HepG2 (cell line): Measurements from ENCODE around the gene NDRG3. TPM values are rescaled to one million over a fixed set of nuclear protein-coding genes. Genes with fewer than 3 reads are reported as not detected.

Experiments
- CC2D1A ChIP-seq: sonication (generic); formaldehyde crosslinking; IDR thresholded peaks from 2 replicates; pipeline ENCODE4 v1.8.1; 2023; ENCODE audit warnings: mild to moderate bottlenecking, missing genetic modification reagents
- CENPX ChIP-seq: sonication (generic); formaldehyde crosslinking; IDR thresholded peaks from 2 replicates; pipeline ENCODE4 v1.9.0; 2021; ENCODE audit warnings: mild to moderate bottlenecking, missing genetic modification reagents, moderate library complexity
- CREB3 ChIP-seq: sonication (generic); formaldehyde crosslinking; IDR thresholded peaks from 2 replicates; pipeline ENCODE4 v1.5.0; 2020; ENCODE audit warnings: missing genetic modification reagents
- DNMT1 ChIP-seq: sonication (generic); formaldehyde crosslinking; IDR thresholded peaks from 2 replicates; pipeline ENCODE4 v1.5.1; 2020; ENCODE audit warnings: mild to moderate bottlenecking, missing genetic modification reagents
- EHMT2 ChIP-seq: fragments of 200-600 bp; sonication (generic); IDR thresholded peaks from 2 replicates; pipeline ENCODE4 v1.7.0; 2017; ENCODE audit warnings: antibody characterized with exemption, low read depth, low read length, borderline replicate concordance
- FOXA3 ChIP-seq: IDR thresholded peaks from 2 replicates; pipeline ENCODE4 v1.6.1; 2016; ENCODE audit warnings: missing genetic modification reagents, missing compliant biosample characterization
- GLMP ChIP-seq: sonication (generic); formaldehyde crosslinking; IDR thresholded peaks from 2 replicates; pipeline ENCODE4 v1.9.0; 2021; ENCODE audit warnings: missing genetic modification reagents, mild to moderate bottlenecking, borderline replicate concordance
- HDAC2 ChIP-seq: sonication (generic); formaldehyde crosslinking; IDR thresholded peaks from 2 replicates; pipeline ENCODE4 v1.4.0; 2020; ENCODE audit warnings: missing genetic modification reagents
- HIVEP1 ChIP-seq: sonication (generic); formaldehyde crosslinking; IDR thresholded peaks from 2 replicates; pipeline ENCODE4 v1.4.0; 2020; ENCODE audit warnings: mild to moderate bottlenecking, missing genetic modification reagents
- HNF4A ChIP-seq: sonication (generic); formaldehyde crosslinking; IDR thresholded peaks from 2 replicates; pipeline ENCODE4 v1.4.0; 2020; ENCODE audit warnings: missing genetic modification reagents
- KDM5A ChIP-seq: fragments of 200-600 bp; sonication (generic); IDR thresholded peaks from 2 replicates; pipeline ENCODE4 v1.7.0; 2018; ENCODE audit warnings: antibody characterized with exemption, mild to moderate bottlenecking, low read length, borderline replicate concordance
- MED1 ChIP-seq: sonication (generic); formaldehyde crosslinking; IDR thresholded peaks from 2 replicates; pipeline ENCODE4 v1.4.0; 2020; ENCODE audit warnings: missing genetic modification reagents
- MEIS2 ChIP-seq: sonication (generic); formaldehyde crosslinking; IDR thresholded peaks from 2 replicates; pipeline ENCODE4 v1.9.0; 2021; ENCODE audit warnings: mild to moderate bottlenecking, missing genetic modification reagents
- NFKBIZ ChIP-seq: IDR thresholded peaks from 2 replicates; pipeline ENCODE4 v1.6.1; 2018; ENCODE audit warnings: missing genetic modification reagents, missing compliant biosample characterization
- NKX3-1 ChIP-seq: sonication (generic); formaldehyde crosslinking; IDR thresholded peaks from 2 replicates; pipeline ENCODE4 v1.5.0; 2020; ENCODE audit warnings: missing genetic modification reagents
- SOX6 ChIP-seq, 2 experiments: fragments of 450-650 bp in 1 of 2; sonication (generic) in 1 of 2; formaldehyde crosslinking in 1 of 2; IDR thresholded peaks; 2 replicates each; pipeline versions ENCODE4 v1.4.0 to v1.6.1; 2017 to 2020; ENCODE audit warnings: antibody characterized with exemption in 1 of 2, mild to moderate bottlenecking in 1 of 2, missing genetic modification reagents in 1 of 2
- TARDBP ChIP-seq: sonication (generic); formaldehyde crosslinking; IDR thresholded peaks from 2 replicates; pipeline ENCODE4 v1.8.0; 2022; ENCODE audit warnings: mild to moderate bottlenecking, missing genetic modification reagents
- TRAFD1 ChIP-seq: sonication (generic); formaldehyde crosslinking; IDR thresholded peaks from 2 replicates; pipeline ENCODE4 v1.5.1; 2020; ENCODE audit warnings: missing genetic modification reagents, mild to moderate bottlenecking, borderline replicate concordance
- ZBTB39 ChIP-seq: sonication (generic); formaldehyde crosslinking; IDR thresholded peaks from 2 replicates; pipeline ENCODE4 v1.5.0; 2020; ENCODE audit warnings: missing genetic modification reagents
- ZFP36L1 ChIP-seq: sonication (generic); formaldehyde crosslinking; IDR thresholded peaks from 2 replicates; pipeline ENCODE4 v1.8.0; 2022; ENCODE audit warnings: mild to moderate bottlenecking, missing genetic modification reagents, moderate library complexity
- ZFP82 ChIP-seq: sonication (generic); formaldehyde crosslinking; IDR thresholded peaks from 2 replicates; pipeline ENCODE4 v1.5.1; 2020; ENCODE audit warnings: mild to moderate bottlenecking, missing genetic modification reagents, borderline replicate concordance
- ZNF354B ChIP-seq: sonication (generic); formaldehyde crosslinking; IDR thresholded peaks from 2 replicates; pipeline ENCODE4 v1.8.0; 2022; ENCODE audit warnings: mild to moderate bottlenecking, missing genetic modification reagents
- ZNF576 ChIP-seq: sonication (generic); formaldehyde crosslinking; IDR thresholded peaks from 2 replicates; pipeline ENCODE4 v1.4.0; 2020; ENCODE audit warnings: mild to moderate bottlenecking, missing genetic modification reagents
- polyA plus RNA-seq, 8 experiments: library from polyadenylated mRNA; depleted of rRNA in 3 of 8; stranded (reverse) in 7 of 8; unstranded in 1 of 8; fragments of >200 nt; fragmentation: Illumina TruSeq in 4 of 8; extraction: Trizol in 4 of 8; gene quantifications; 2 replicates each; pipeline versions ENCODE4 v1.2.1 to v1.2.3, GENCODE V29; 2011 to 2016; ENCODE audit warnings: low read depth in 4 of 8, missing spikeins in 1 of 8, mixed read lengths in 1 of 8; ENCODE audit not compliant: insufficient read depth in 1 of 8
- total RNA-seq, 5 experiments: library from RNA; depleted of rRNA; stranded (reverse); fragments of >200 nt; fragmentation: Illumina TruSeq; extraction: Trizol; gene quantifications; 2 replicates each; pipeline ENCODE4 v1.2.3, GENCODE V29; 2016; ENCODE audit warnings: low read depth in 1 of 5

NDRG3 gene
- total and polyA plus RNA-seq, 2 of the 13 experiments (the other 11 are each of a cell fraction or from before 2014, with no cell fraction given): 36.0 to 40.5 TPM

GRCh38 chr20:36760647-36761046 is 14.8 kb upstream of the NDRG3 start (continued):
- TF ChIP-seq EHMT2 (no peak), ZNF576 (CRISPR knock-in tag) (no peak), MED1 (CRISPR knock-in tag) (peak; percentile 27; the same call in 1 of the 2 replicates), DNMT1 (CRISPR knock-in tag) (no peak), TRAFD1 (CRISPR knock-in tag) (no peak), MEIS2 (CRISPR knock-in tag) (no peak), TARDBP (CRISPR knock-in tag) (peak; percentile 21; the same call in 1 of the 2 replicates), ZFP36L1 (CRISPR knock-in tag) (0 out of 2 replicates have a peak, but pooled peaks have one; percentile 34), GLMP (no peak), NKX3-1 (CRISPR knock-in tag) (no peak), HDAC2 (CRISPR knock-in tag) (peak; percentile 35; the same call in 1 of the 2 replicates), NFKBIZ (CRISPR knock-in tag) (no peak), CC2D1A (CRISPR knock-in tag) (no peak), HNF4A (CRISPR knock-in tag) (0 out of 2 replicates have a peak, but pooled peaks have one; percentile 18), SOX6 (IDR thresholded peaks at IDR 0.05) (no peak), SOX6 (CRISPR knock-in tag; IDR thresholded peaks at IDR 0.05) (peak; percentile 40; the same call in 1 of the 2 replicates), CENPX (CRISPR knock-in tag) (no peak), FOXA3 (CRISPR knock-in tag) (0 out of 2 replicates have a peak, but pooled peaks have one; percentile 11), ZNF354B (CRISPR knock-in tag) (no peak), ZFP82 (no peak), HIVEP1 (CRISPR knock-in tag) (no peak), KDM5A (no peak), CREB3 (no peak), ZBTB39 (CRISPR knock-in tag) (no peak)
